ENCODE measurements around the gene PRKCA. TPM values are rescaled to one million over a fixed set of nuclear protein-coding genes. Genes with fewer than 3 reads are reported as not detected.

Gene PRKCA
- total RNA-seq, 1 donor from 2014 or later = 4.7 TPM

DNA sequence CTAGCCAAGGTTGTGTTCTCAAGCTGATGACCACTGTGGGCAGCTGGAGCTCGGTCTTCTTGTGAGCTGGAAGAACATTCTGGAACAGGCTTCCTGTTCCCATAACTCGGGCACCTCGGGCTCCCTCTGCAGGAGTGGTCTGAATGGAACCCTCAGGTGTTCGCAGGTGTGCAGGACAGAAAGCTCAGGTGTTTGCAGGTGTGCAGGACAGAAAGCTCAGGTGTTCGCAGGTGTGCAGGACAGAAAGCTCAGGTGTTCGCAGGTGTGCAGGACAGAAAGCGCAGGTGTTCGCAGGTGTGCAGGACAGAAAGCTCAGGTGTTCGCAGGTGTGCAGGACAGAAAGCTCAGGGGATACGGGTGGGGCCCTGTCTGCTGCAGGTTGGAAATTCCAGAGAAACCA is 423.5 kb downstream of the PRKCA start:
- Histone ChIP-seq H3K4me3 (ENCODE audit: low read depth, low read length) (no peak overlapping the region), H3K36me3 (ENCODE audit: control insufficient read depth, insufficient read depth, low read length) (no peaks in the 10 kb centered on the region), H3K27me3 (ENCODE audit: control insufficient read depth, insufficient read depth, low read length) (no peaks in the 10 kb centered on the region)
- DNase-seq (ENCODE audit: low read depth) (no peak), FAIRE-seq (no peak)
- TF ChIP-seq CTCF (IDR thresholded peaks at IDR 0.05; ENCODE audit: insufficient read depth, low read length, severe bottlenecking) = no peak

DNA sequence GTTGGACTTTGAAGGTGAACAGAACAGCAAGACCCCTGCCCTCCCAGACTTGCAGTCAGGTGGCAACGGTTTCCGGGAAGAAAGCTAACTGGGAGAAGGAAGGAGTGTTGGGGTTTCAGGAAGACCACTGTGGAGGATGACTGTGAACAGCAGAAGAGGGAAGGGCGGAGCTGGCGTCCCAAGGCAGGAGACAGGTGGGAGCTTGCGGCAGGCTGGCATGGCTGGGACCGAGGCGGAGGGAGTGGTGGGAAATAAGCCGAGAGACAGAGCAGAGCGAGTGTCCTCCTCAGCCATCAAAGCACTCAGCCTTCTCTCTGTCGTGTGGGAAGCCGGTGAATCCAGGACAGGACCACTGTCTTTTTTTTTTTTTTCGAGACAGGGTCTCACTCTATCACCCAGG is 424.0 kb downstream of the PRKCA start:
- FAIRE-seq (no peak), DNase-seq (ENCODE audit: low read depth) (no peak)
- TF ChIP-seq CTCF (IDR thresholded peaks at IDR 0.05; ENCODE audit: insufficient read depth, low read length, severe bottlenecking) = no peak
- H3K27me3 ChIP-seq (ENCODE audit: control insufficient read depth, insufficient read depth, low read length) = no peaks in the 10 kb centered on the region
- H3K4me3 ChIP-seq (ENCODE audit: low read depth, low read length) = no peak overlapping the region
- no peaks in the 10 kb centered on the region for H3K36me3 ChIP-seq (ENCODE audit: control insufficient read depth, insufficient read depth, low read length)

DNA sequence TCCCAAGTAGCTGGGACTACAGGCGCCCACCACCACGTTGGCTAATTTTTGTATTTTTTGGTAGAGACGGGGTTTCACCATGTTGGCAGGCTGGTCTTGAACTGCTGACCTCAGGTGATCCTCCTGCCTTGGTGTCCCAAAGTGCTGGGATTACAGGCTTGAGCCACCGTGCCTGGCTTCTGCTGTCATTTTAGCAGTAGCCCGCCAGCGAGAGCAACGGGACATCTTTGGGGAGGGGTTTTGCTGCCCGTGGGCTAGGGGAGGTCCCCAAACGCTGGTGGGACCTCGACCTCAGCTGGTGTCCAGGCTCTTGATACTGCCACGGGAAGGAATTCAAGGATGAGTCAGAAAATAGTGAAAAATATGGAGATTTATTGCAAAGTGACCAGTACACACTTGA is 424.4 kb downstream of the PRKCA start:
- no peak for TF ChIP-seq CTCF (IDR thresholded peaks at IDR 0.05; ENCODE audit: insufficient read depth, low read length, severe bottlenecking)
- H3K27me3 ChIP-seq (ENCODE audit: control insufficient read depth, insufficient read depth, low read length) = no peaks in the 10 kb centered on the region
- no peak overlapping the region for H3K4me3 ChIP-seq (ENCODE audit: low read depth, low read length)
- no peak for DNase-seq (ENCODE audit: low read depth)
- no peaks in the 10 kb centered on the region for H3K36me3 ChIP-seq (ENCODE audit: control insufficient read depth, insufficient read depth, low read length)
- FAIRE-seq = no peak

DNA sequence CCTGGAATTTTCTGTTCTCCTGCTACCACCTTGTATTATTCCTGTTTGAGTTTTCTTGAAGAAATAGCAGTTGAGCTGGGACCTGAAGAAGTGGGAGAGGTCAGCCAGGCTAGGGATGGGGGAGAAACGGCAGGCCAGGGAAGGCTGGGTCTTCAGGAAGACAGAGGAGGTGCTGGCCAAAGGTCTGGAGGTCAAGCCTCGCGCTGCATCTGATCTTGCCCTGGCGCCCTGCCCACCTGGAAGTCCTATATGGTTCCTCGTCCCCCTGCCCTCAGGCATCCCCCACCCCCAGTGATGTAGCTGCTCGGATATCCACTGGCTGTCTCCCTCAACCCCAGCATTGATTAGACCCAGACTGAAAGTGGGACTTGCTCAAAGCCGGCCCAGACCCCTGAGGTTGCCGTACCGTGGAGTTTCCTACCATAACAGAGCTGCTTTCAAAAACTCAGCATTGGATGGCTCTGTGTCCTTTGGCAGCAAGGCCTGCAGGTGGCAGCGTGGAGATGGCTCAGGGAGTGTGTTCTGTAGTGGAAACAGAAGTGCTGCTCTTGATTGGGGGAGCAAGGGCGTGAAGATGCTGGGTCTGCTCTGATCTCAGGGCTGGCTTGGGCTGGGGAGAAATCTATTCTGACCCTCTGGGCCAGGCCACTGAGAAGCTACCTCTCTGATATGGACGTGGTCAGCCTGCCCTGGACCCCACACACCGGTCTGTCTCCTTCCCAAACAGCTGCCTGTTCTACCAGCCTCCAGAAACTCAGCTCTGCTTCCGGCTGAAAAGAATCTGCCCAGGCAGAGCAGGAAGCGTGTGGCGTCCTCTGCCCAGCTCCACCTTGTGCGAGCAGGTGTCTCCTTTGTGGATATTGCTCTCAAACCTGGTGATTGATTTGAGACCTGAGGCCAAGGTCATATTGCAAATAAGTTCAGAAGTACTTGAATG is 425.5 kb downstream of the PRKCA start:
- H3K4me3 ChIP-seq (ENCODE audit: low read depth, low read length) = no peak overlapping the region
- peak; percentile 54 for DNase-seq (ENCODE audit: low read depth)
- H3K27me3 ChIP-seq (ENCODE audit: control insufficient read depth, insufficient read depth, low read length) = no peaks in the 10 kb centered on the region
- peak; percentile 85 for TF ChIP-seq CTCF (IDR thresholded peaks at IDR 0.05; ENCODE audit: insufficient read depth, low read length, severe bottlenecking)
- FAIRE-seq = peak; percentile 40
- no peaks in the 10 kb centered on the region for H3K36me3 ChIP-seq (ENCODE audit: control insufficient read depth, insufficient read depth, low read length)

- DNase-seq (ENCODE audit: low read depth) (no peak), FAIRE-seq (no peak)
- Histone ChIP-seq H3K27me3 (ENCODE audit: control insufficient read depth, insufficient read depth, low read length) (no peaks in the 10 kb centered on the region), H3K4me3 (ENCODE audit: low read depth, low read length) (no peak overlapping the region), H3K36me3 (ENCODE audit: control insufficient read depth, insufficient read depth, low read length) (no peaks in the 10 kb centered on the region)
- no peak for TF ChIP-seq CTCF (IDR thresholded peaks at IDR 0.05; ENCODE audit: insufficient read depth, low read length, severe bottlenecking)
Measured at GRCh38 chr17:66730461-66730923, 428.1 kb downstream of the PRKCA start.
